Caco-2 (cell line): ENCODE data around the gene FHIT. TPM values are rescaled to one million over a fixed set of nuclear protein-coding genes. Genes with fewer than 3 reads are reported as not detected.

ENCODE experiments used
- BruUV-seq: library from RNA; stranded (reverse); fragments of 400-500 nt; replicated peaks from 2 replicates; lab custom pipeline; 2021; lab: Mats Ljungman, UMichigan
- CTCF ChIA-PET: fragments of 300-600 bp; sonication (Branson Sonifier 250); formaldehyde crosslinking; loops from one replicate; lab custom pipeline; 2022; ENCODE audit warnings: antibody characterized with exemption; lab: Charles Lee
- POLR2A ChIA-PET: fragments of 300-600 bp; sonication (Branson Sonifier 250); formaldehyde crosslinking; loops from one replicate; lab custom pipeline; 2022; ENCODE audit warnings: antibody characterized with exemption; lab: Charles Lee
- DNase-seq, 2 experiments: peaks; one replicate each; pipeline versions ENCODE4 v3.0.0 to v3.0.0-alpha.2; 2020 to 2022
- H3K27me3 ChIP-seq: replicated peaks from 2 replicates; pipeline ENCODE4 v1.6.0; 2011; ENCODE audit warnings: low read length; ENCODE audit not compliant: control insufficient read depth, insufficient read depth
- H3K36me3 ChIP-seq: 2 replicates; pipeline ENCODE4 v1.5.1; 2011; ENCODE audit warnings: low read length; ENCODE audit not compliant: control insufficient read depth, insufficient read depth
- H3K4me1 ChIP-seq: fragments of 250-450 bp; sonication (Bioruptor Pico); 2 replicates; pipeline ENCODE4 v1.5.1; 2020; ENCODE audit warnings: mild to moderate bottlenecking
- H3K4me3 ChIP-seq: 2 replicates; pipeline ENCODE4 v1.5.1; 2011; ENCODE audit warnings: low read depth, mild to moderate bottlenecking, control low read depth, low read length
- H3K9me3 ChIP-seq: fragments of 250-450 bp; sonication (Bioruptor Pico); 2 replicates; pipeline ENCODE4 v1.5.1; 2020; ENCODE audit warnings: mild to moderate bottlenecking, moderate library complexity
- H3K27ac Mint-ChIP-seq: one replicate; pipeline ENCODE4 v1.8.0; 2022; ENCODE audit warnings: mixed read lengths; ENCODE audit not compliant: unreplicated experiment
- H3K27me3 Mint-ChIP-seq: one replicate; pipeline ENCODE4 v1.8.0; 2022; ENCODE audit warnings: mixed read lengths; ENCODE audit not compliant: insufficient read depth, unreplicated experiment
- H3K36me3 Mint-ChIP-seq: one replicate; pipeline ENCODE4 v1.8.0; 2022; ENCODE audit warnings: mild to moderate bottlenecking, mixed read lengths; ENCODE audit not compliant: insufficient read depth, unreplicated experiment
- H3K4me1 Mint-ChIP-seq: one replicate; pipeline ENCODE4 v1.8.0; 2022; ENCODE audit warnings: low read depth, mixed read lengths; ENCODE audit not compliant: unreplicated experiment
- H3K4me3 Mint-ChIP-seq: one replicate; pipeline ENCODE4 v1.8.0; 2022; ENCODE audit warnings: mild to moderate bottlenecking, moderate library complexity, mixed read lengths; ENCODE audit not compliant: unreplicated experiment
- H3K9me3 Mint-ChIP-seq: one replicate; pipeline ENCODE4 v1.8.0; 2022; ENCODE audit warnings: mixed read lengths; ENCODE audit not compliant: unreplicated experiment
- intact Hi-C: fragments of 100-400 bp; cut with micrococcal nuclease; formaldehyde crosslinking; loops from one replicate; pipeline ENCODE4 v1.10.0; 2022; ENCODE audit not compliant: unreplicated experiment
- total RNA-seq: library from RNA; stranded (reverse); gene quantifications from 2 replicates; pipeline ENCODE4 v1.2.3, GENCODE V29; 2022
- TF ChIP-seq, protein P1 (sequence below), 2 experiments: fragments of 200-600 bp in 1 of 2; IDR thresholded peaks; 1 replicate in 1 of 2; 2 replicates in 1 of 2; pipeline versions ENCODE4 v1.5.1 to v1.8.0; 2011 to 2022; ENCODE audit warnings: antibody characterized with exemption in 1 of 2, control low read depth in 1 of 2, inconsistent platforms in 1 of 2, low read depth in 1 of 2, low read length in 1 of 2, mild to moderate bottlenecking in 1 of 2, moderate library complexity in 1 of 2; ENCODE audit not compliant: insufficient read depth in 1 of 2, severe bottlenecking in 1 of 2, unreplicated experiment in 1 of 2

FHIT gene
- total RNA-seq, 1 experiment from 2014 or later, result 8.3 TPM

DNA sequence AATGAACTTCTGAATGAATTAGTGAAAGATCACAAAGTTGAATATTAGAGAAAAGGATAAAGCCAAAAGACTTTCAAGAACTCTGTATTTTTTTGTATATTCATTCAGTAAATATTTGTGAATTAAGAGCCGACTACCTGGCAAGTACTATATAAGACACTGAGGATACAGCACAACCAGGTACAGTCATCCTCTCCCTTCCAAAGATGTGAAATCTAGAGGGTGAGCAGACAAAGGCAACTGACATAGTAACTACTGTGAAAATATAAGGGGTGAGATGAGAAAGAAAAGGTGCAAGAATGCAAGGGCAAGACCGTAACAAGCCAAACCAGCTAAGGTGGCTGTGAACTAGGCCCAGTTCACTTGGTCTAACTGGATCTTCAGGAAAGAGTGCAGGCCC lies 1226.9 kb downstream of the FHIT start:
- POLR2A ChIA-PET, result no interaction called here
- Histone ChIP-seq H3K36me3 (no peaks in the 10 kb centered on the region), H3K4me3 (no peak overlapping the region), H3K27me3 (no peaks in the 10 kb centered on the region), H3K9me3 (no peaks in the 10 kb centered on the region), H3K4me1 (no peaks in the 10 kb centered on the region; the same call in 1 of the 2 replicates)
- DNase-seq, result no peak
- Mint-ChIP-seq H3K4me1 (peaks cover 8% of the 10 kb centered on the region), H3K4me3 (no peak overlapping the region), H3K36me3 (no peaks in the 10 kb centered on the region), H3K9me3 (no peaks in the 10 kb centered on the region), H3K27ac (no peak overlapping the region), H3K27me3 (peaks cover 2% of the 10 kb centered on the region)
- TF ChIP-seq, protein P1, sequence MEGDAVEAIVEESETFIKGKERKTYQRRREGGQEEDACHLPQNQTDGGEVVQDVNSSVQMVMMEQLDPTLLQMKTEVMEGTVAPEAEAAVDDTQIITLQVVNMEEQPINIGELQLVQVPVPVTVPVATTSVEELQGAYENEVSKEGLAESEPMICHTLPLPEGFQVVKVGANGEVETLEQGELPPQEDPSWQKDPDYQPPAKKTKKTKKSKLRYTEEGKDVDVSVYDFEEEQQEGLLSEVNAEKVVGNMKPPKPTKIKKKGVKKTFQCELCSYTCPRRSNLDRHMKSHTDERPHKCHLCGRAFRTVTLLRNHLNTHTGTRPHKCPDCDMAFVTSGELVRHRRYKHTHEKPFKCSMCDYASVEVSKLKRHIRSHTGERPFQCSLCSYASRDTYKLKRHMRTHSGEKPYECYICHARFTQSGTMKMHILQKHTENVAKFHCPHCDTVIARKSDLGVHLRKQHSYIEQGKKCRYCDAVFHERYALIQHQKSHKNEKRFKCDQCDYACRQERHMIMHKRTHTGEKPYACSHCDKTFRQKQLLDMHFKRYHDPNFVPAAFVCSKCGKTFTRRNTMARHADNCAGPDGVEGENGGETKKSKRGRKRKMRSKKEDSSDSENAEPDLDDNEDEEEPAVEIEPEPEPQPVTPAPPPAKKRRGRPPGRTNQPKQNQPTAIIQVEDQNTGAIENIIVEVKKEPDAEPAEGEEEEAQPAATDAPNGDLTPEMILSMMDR (IDR thresholded peaks at IDR 0.05; ENCODE audit: insufficient read depth in 1 of 2, low read depth in 1 of 2, low read length in 1 of 2, severe bottlenecking in 1 of 2, unreplicated experiment in 1 of 2), result no peak
- no TSS peak for BruUV-seq
- CTCF ChIA-PET, result no interaction called here
- intact Hi-C loops, result no loop called here

DNA sequence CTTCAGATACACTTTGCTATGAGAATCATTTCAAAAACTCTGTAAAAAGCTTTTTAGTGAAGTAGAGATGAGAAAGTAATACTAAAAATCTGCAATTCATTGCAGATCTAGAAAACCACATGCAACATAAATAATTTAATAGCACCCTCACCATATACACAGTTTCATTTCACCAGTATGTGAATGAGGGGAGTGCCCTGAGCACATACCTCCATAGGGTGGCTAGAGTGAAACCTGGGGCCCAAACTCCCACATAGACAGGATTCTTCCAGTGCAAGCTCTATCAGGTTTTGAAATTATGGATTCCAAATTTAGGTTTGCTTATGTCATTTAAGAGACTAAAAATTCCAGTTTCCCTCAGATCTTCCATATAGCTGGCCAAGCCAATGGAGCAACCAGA lies 1228.1 kb downstream of the FHIT start:
- H3K4me1 Mint-ChIP-seq, result peaks cover 8% of the 10 kb centered on the region
- Histone ChIP-seq H3K4me1 (no peaks in the 10 kb centered on the region; the same call in 1 of the 2 replicates), H3K4me3 (no peak overlapping the region), H3K9me3 (no peaks in the 10 kb centered on the region), H3K27me3 (no peaks in the 10 kb centered on the region), H3K36me3 (no peaks in the 10 kb centered on the region)
- H3K9me3 Mint-ChIP-seq, result no peaks in the 10 kb centered on the region
- ChIA-PET POLR2A (no interaction called here), CTCF (no interaction called here)
- TF ChIP-seq, protein P1 (IDR thresholded peaks at IDR 0.05; ENCODE audit: insufficient read depth in 1 of 2, low read depth in 1 of 2, low read length in 1 of 2, severe bottlenecking in 1 of 2, unreplicated experiment in 1 of 2), result no peak
- intact Hi-C loops, result no loop called here
- DNase-seq, result no peak
- H3K36me3 Mint-ChIP-seq, result no peaks in the 10 kb centered on the region
- H3K4me3 Mint-ChIP-seq, result no peak overlapping the region
- H3K27me3 Mint-ChIP-seq, result peaks cover 2% of the 10 kb centered on the region
- BruUV-seq, result no TSS peak
- no peak overlapping the region for H3K27ac Mint-ChIP-seq

DNA sequence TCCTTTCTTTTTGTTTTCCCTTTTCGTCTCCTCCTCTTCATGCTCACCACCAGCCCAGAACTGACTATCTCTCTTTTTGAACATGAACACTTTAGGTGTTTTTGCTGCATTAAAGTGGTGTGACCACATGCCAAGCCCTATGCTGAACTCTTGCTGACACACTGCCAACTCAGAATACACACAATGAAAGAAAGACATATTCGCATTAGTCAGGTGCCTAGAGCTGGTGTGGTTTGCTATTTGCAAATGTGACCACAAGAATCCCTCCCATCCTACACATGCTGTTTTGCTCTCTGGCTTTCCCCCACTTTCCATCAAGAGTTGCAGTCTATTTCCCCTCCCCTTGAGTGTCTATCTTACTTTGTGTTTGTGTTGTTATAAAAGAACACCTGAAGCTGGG lies 1233.6 kb downstream of the FHIT start:
- POLR2A ChIA-PET, result no interaction called here
- no peak for DNase-seq
- no peak overlapping the region for H3K27ac Mint-ChIP-seq
- Histone ChIP-seq H3K9me3 (no peaks in the 10 kb centered on the region), H3K27me3 (no peaks in the 10 kb centered on the region), H3K4me3 (no peak overlapping the region), H3K4me1 (0 out of 2 replicates have a peak, but pooled peaks cover 6% of the 10 kb centered on the region), H3K36me3 (no peaks in the 10 kb centered on the region)
- CTCF ChIA-PET, result no interaction called here
- TF ChIP-seq, protein P1 (IDR thresholded peaks at IDR 0.05; ENCODE audit: insufficient read depth in 1 of 2, low read depth in 1 of 2, low read length in 1 of 2, severe bottlenecking in 1 of 2, unreplicated experiment in 1 of 2), result no peak
- no peaks in the 10 kb centered on the region for H3K9me3 Mint-ChIP-seq
- BruUV-seq, result no TSS peak
- intact Hi-C loops, result no loop called here
- no peaks in the 10 kb centered on the region for H3K27me3 Mint-ChIP-seq
- H3K4me1 Mint-ChIP-seq, result no peaks in the 10 kb centered on the region
- H3K36me3 Mint-ChIP-seq, result no peaks in the 10 kb centered on the region
- H3K4me3 Mint-ChIP-seq, result no peak overlapping the region
